Measurements from ENCODE around the gene PAPPA.

DNA sequence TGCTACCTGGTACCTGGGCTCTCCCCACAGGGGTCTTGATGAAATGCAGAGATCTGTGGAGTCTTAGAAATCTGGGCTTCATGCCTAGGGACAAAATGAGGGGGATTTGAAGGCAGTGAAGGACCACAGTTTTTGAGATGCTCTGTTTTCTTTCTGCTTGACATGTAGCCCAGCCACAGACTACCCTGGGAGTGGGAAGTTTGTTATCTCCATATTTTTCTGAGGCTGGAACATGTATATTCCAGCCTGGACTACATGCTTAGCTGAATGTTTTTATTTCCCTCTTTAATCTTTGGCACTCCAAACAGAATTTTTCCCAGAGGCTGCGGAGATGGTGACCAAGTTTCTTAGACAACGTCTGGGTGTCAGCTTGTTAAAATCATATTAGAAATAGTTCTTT lies 252.9 kb downstream of the PAPPA start:
- TF ChIP-seq POLR2AphosphoS5 (IDR thresholded peaks at IDR 0.05; ENCODE audit: borderline replicate concordance, low read depth, low read length), result no peak
- TF ChIP-seq FOXP2 (optimal IDR thresholded peaks at IDR 0.05; ENCODE audit: control extremely low read depth, extremely low read length, insufficient read depth), result no peak
